ENCODE measurements around the gene MRPL46. TPM values are rescaled to one million over a fixed set of nuclear protein-coding genes. Genes with fewer than 3 reads are reported as not detected.
"Not testable (repeated sequence)": the region's sequence is repeated elsewhere in the genome, so short reads cannot be mapped to it uniquely, and the experiment has no call there.

MRPL46 gene
- total RNA-seq, 5 donors from 2014 or later (not counting 1 experiment from before 2014, with no cell fraction given): 12.0 to 26.4 (median 21.0) TPM

DNA sequence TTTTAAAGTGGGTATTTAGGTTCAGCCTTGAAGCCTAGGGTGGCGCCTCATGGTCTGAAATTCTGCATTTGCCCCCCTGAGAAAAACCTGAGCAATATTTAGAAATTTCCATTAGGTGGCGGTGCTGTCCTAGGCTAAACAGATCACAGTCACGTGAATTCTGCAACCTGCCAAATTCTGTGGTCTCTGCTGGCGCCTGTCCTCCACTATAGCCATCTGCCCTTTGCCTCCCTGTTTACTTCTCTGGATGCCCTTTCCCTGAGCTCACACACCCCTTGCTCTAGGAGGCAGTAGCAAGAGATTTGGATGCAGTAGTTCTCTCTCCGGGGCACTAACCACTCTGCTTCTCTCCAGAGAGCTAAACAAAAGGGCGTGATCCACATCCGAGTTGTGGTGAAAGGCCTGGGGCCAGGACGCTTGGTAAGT, 9.5 kb upstream of the MRPL46 start:
- peak in 2 of 4 experiments; percentile 29 to 40 for ATAC-seq (replicated peaks in 1 of 4)
- H3K4me3 ChIP-seq (ENCODE audit: control insufficient read depth in 1 of 2, extremely low read depth in 1 of 2, low read length in 1 of 2): no peak overlapping the region
- POLR2A ChIA-PET: no interaction called here
- 87% methylated on average over 7 of the region's 8 CpGs for WGBS (ENCODE audit: insufficient coverage)
- peaks cover 13 to 43% of the 10 kb centered on the region in 2 donors for H3K36me3 ChIP-seq (ENCODE audit: control insufficient read depth in 2 of 2, extremely low read depth in 1 of 2, insufficient read depth in 1 of 2, low read length in 1 of 2)
- H3K9me3 ChIP-seq: no peaks in the 10 kb centered on the region
- CTCF ChIA-PET: interaction anchor here in 1 of 2 donors (1.1 kb wide), 1 partner anchor 162 kb away, joined by 3 read pairs; no protein-coding TSS in a partner anchor
- Mint-ChIP-seq H3K9me3 (no peaks in the 10 kb centered on the region), H3K27me3 (no peaks in the 10 kb centered on the region), H3K4me3 (no peak overlapping the region), H3K27ac (no peak overlapping the region), H3K36me3 (peaks cover 39% of the 10 kb centered on the region), H3K4me1 (peaks cover 0 to 8% (median 0%) of the 10 kb centered on the region in 3 donors)
- no peaks in the 10 kb centered on the region for H3K27me3 ChIP-seq (replicated peaks in 1 of 2; ENCODE audit: control insufficient read depth in 2 of 2, extremely low read depth in 1 of 2, insufficient read depth in 2 of 2, low read length in 1 of 2)
- peak in 6 of 35 experiments; percentile 3 to 49 (median 14) for DNase-seq
- no peaks in the 10 kb centered on the region for H3K4me1 ChIP-seq (ENCODE audit: control insufficient read depth in 1 of 2, extremely low read depth in 1 of 2, insufficient read depth in 2 of 2, low read length in 2 of 2)
- H3K27ac ChIP-seq (ENCODE audit: low read length): no peak overlapping the region

DNA sequence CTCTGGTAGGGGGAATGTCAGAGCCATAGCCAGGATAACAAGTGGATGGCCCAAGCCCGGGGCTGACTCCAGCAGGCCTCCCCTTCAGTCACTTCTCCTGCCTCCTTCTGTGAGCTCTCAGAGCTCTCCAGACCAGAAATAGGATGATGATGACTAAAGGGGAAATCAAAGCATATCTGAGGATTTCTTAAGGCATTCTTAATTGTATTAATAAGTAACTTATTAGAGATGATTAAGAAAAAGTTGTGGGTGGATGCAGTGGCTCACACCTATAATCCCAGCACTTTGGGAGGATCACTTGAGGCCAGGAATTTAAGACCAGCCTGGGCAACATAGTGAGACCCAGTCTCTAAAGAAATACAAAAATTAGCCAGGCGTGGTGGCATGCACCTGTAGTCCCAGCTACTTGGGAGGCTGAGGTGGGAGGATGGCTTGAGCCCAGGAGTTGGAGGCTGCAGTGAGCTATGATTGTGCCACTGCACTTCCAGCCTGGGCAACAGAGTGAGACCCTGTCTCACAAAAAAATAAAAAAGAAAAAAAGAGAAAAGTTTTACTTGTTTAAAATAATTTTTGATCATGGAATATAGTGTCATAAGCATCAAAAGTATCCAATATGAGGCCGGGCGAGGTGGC, 6.6 kb upstream of the MRPL46 start:
- DNase-seq; H3K9me3 Mint-ChIP-seq; H3K27ac Mint-ChIP-seq; H3K9me3 ChIP-seq; H3K4me3 Mint-ChIP-seq; H3K27me3 Mint-ChIP-seq; ATAC-seq (replicated peaks in 1 of 4); H3K27me3 ChIP-seq (replicated peaks in 1 of 2; ENCODE audit: control insufficient read depth in 2 of 2, extremely low read depth in 1 of 2, insufficient read depth in 2 of 2, low read length in 1 of 2); H3K4me1 Mint-ChIP-seq; CTCF ChIA-PET; POLR2A ChIA-PET; H3K4me1 ChIP-seq (ENCODE audit: control insufficient read depth in 1 of 2, extremely low read depth in 1 of 2, insufficient read depth in 2 of 2, low read length in 2 of 2); H3K4me3 ChIP-seq (ENCODE audit: control insufficient read depth in 1 of 2, extremely low read depth in 1 of 2, low read length in 1 of 2); H3K27ac ChIP-seq (ENCODE audit: low read length): not testable (repeated sequence)
- 88% methylated on average over 1 of the region's 4 CpGs for WGBS (ENCODE audit: insufficient coverage)
- H3K36me3 ChIP-seq (ENCODE audit: control insufficient read depth in 2 of 2, extremely low read depth in 1 of 2, insufficient read depth in 1 of 2, low read length in 1 of 2): peaks cover 11 to 46% of the 10 kb centered on the region in 2 donors
- peaks cover 35% of the 10 kb centered on the region for H3K36me3 Mint-ChIP-seq

DNA sequence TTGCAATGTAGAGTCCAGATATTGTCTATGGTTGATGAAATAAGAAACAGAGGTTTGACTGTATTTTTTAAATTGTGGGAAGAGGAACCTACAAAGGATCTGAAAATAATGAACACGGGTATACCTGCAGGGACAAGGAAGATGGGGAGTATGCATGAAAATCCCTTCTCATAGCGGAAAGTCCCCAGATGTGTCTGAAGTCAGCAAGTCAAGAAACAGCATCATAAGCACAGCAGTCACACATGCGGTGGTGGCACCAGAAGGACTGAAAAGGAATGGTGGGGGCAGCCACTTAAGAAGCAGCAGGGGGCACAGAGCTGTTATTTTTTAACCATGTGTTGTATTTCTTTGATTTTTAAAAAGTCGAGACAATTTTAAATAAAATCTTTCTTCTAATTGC, 5.0 kb upstream of the MRPL46 start:
- Histone ChIP-seq H3K27me3 (replicated peaks in 1 of 2; ENCODE audit: control insufficient read depth in 2 of 2, extremely low read depth in 1 of 2, insufficient read depth in 2 of 2, low read length in 1 of 2) (no peaks in the 10 kb centered on the region), H3K27ac (ENCODE audit: low read length) (no peak overlapping the region), H3K36me3 (ENCODE audit: control insufficient read depth in 2 of 2, extremely low read depth in 1 of 2, insufficient read depth in 1 of 2, low read length in 1 of 2) (peaks cover 11 to 33% of the 10 kb centered on the region in 2 donors), H3K9me3 (no peaks in the 10 kb centered on the region), H3K4me3 (ENCODE audit: control insufficient read depth in 1 of 2, extremely low read depth in 1 of 2, low read length in 1 of 2) (no peak overlapping the region), H3K4me1 (ENCODE audit: control insufficient read depth in 1 of 2, extremely low read depth in 1 of 2, insufficient read depth in 2 of 2, low read length in 2 of 2) (peaks cover 8 to 12% of the 10 kb centered on the region in 2 experiments)
- ChIA-PET POLR2A (interaction anchor here in 1 of 2 donors (0.6 kb wide), 1 partner anchor 53 kb away, joined by 3 read pairs; no protein-coding TSS in a partner anchor), CTCF (no interaction called here)
- Mint-ChIP-seq H3K27ac (no peak overlapping the region), H3K36me3 (peaks cover 27% of the 10 kb centered on the region), H3K4me1 (peaks cover 9 to 17% (median 15%) of the 10 kb centered on the region in 3 donors), H3K27me3 (no peaks in the 10 kb centered on the region), H3K9me3 (no peaks in the 10 kb centered on the region), H3K4me3 (no peak overlapping the region)
- no peak for DNase-seq
- 13% methylated on average over 1 of the region's 4 CpGs for WGBS (ENCODE audit: insufficient coverage)
- no peak for ATAC-seq (replicated peaks in 1 of 4)

DNA sequence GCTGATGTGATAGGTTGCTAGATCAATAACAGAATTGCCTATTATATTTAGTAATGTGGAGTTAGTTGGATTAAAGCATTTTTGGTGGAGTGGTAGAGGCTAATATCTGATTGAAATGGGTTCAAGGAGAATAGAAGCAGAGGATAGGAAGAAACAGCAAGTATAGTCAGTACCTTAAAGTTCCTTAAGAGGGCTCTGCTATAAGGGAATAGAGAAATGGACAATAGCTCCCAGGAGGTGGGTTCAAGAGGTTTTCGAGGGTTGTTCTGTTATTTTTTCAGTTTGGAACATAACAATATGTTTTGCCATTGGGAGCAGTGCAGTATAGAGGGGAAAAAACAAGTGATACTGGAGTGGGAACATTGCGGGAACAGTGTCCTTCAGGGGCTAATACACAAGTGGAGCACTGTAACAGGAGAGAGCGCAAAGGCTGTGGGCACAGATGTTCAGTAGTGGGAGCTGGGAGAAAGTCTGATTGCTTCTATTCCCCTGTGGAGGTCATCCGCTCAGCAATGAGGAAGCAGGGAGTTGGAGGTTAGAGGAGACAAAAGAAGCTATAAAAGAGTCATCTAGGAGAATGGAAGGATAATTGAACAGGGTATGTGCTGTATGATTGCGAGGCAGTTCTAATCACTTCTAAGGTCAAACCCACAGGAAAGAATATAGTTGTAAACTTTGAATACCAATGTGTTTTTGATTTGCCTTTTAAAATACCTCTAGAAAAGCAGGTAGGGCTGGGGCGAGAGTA, 3.6 kb upstream of the MRPL46 start:
- POLR2A ChIA-PET: interaction anchor here (0.6 kb wide), 2 partner anchors 9 to 185 kb away, joined by 3 to 4 read pairs; no protein-coding TSS in a partner anchor
- DNase-seq: no peak

DNA sequence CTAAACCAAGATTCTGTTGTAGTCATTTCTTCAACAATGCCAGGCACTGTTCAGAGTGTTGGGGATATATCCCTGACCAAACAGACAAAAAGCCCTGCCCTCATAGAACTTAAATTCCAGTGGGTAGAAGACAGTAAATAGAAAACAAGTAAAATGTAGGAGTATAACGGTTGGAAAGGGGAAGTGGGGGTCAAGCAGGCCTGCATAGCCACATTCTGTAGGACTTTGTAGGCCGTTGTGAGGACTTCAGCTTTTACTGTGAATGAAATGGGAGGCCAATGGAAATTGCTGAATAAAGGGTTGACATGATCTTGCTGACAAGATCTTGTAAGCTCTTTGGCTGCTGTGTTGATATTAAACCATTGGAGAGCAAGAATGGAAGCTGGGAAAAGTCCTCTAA, 2.1 kb upstream of the MRPL46 start:
- ChIA-PET POLR2A (interaction anchor here (0.6 kb wide), 2 partner anchors 371 to 772 kb away, joined by 5 to 7 read pairs; no protein-coding TSS in a partner anchor), CTCF (interaction anchor here in 1 of 2 donors (0.7 kb wide), 2 partner anchors 14 to 73 kb away, joined by 3 to 4 read pairs; no protein-coding TSS in a partner anchor)
- Histone ChIP-seq H3K9me3 (no peaks in the 10 kb centered on the region), H3K36me3 (ENCODE audit: control insufficient read depth in 2 of 2, extremely low read depth in 1 of 2, insufficient read depth in 1 of 2, low read length in 1 of 2) (peaks cover 4 to 20% of the 10 kb centered on the region in 2 donors), H3K4me1 (ENCODE audit: control insufficient read depth in 1 of 2, extremely low read depth in 1 of 2, insufficient read depth in 2 of 2, low read length in 2 of 2) (peaks cover 19 to 20% of the 10 kb centered on the region in 2 experiments), H3K4me3 (ENCODE audit: control insufficient read depth in 1 of 2, extremely low read depth in 1 of 2, low read length in 1 of 2) (no peak overlapping the region), H3K27ac (ENCODE audit: low read length) (no peak overlapping the region), H3K27me3 (replicated peaks in 1 of 2; ENCODE audit: control insufficient read depth in 2 of 2, extremely low read depth in 1 of 2, insufficient read depth in 2 of 2, low read length in 1 of 2) (no peaks in the 10 kb centered on the region)
- no peak for DNase-seq
- Mint-ChIP-seq H3K36me3 (peaks cover 17% of the 10 kb centered on the region), H3K27me3 (no peaks in the 10 kb centered on the region), H3K4me3 (peak overlapping the region in 1 of 3 donors; percentile 93), H3K9me3 (no peaks in the 10 kb centered on the region), H3K4me1 (peaks cover 23 to 37% (median 35%) of the 10 kb centered on the region in 3 donors), H3K27ac (no peak overlapping the region)
- WGBS (ENCODE audit: insufficient coverage): 92% methylated on average over 2 of the region's 2 CpGs
- no peak for ATAC-seq (replicated peaks in 1 of 4)

More for the DNA sequence above, 3.6 kb upstream of the MRPL46 start:
- no peak overlapping the region for H3K27ac ChIP-seq (ENCODE audit: low read length)
- no peaks in the 10 kb centered on the region for H3K9me3 ChIP-seq
- H3K4me3 ChIP-seq (ENCODE audit: control insufficient read depth in 1 of 2, extremely low read depth in 1 of 2, low read length in 1 of 2): no peak overlapping the region
- H3K27me3 ChIP-seq (replicated peaks in 1 of 2; ENCODE audit: control insufficient read depth in 2 of 2, extremely low read depth in 1 of 2, insufficient read depth in 2 of 2, low read length in 1 of 2): no peaks in the 10 kb centered on the region
- CTCF ChIA-PET: interaction anchor here in 1 of 2 donors (0.6 kb wide), 1 partner anchor 447 kb away, joined by 3 read pairs; no protein-coding TSS in a partner anchor
- H3K27me3 Mint-ChIP-seq: no peaks in the 10 kb centered on the region
- H3K27ac Mint-ChIP-seq: no peak overlapping the region
- peaks cover 21% of the 10 kb centered on the region for H3K36me3 Mint-ChIP-seq
- no peaks in the 10 kb centered on the region for H3K9me3 Mint-ChIP-seq
- ATAC-seq (replicated peaks in 1 of 4): no peak
- H3K4me1 Mint-ChIP-seq: peaks cover 20 to 29% (median 27%) of the 10 kb centered on the region in 3 donors
- H3K4me3 Mint-ChIP-seq: no peak overlapping the region
- peaks cover 6 to 24% of the 10 kb centered on the region in 2 donors for H3K36me3 ChIP-seq (ENCODE audit: control insufficient read depth in 2 of 2, extremely low read depth in 1 of 2, insufficient read depth in 1 of 2, low read length in 1 of 2)
- H3K4me1 ChIP-seq (ENCODE audit: control insufficient read depth in 1 of 2, extremely low read depth in 1 of 2, insufficient read depth in 2 of 2, low read length in 2 of 2): peaks cover 19% of the 10 kb centered on the region in 2 experiments
- WGBS (ENCODE audit: insufficient coverage): 93% methylated on average over 3 of the region's 6 CpGs

DNA sequence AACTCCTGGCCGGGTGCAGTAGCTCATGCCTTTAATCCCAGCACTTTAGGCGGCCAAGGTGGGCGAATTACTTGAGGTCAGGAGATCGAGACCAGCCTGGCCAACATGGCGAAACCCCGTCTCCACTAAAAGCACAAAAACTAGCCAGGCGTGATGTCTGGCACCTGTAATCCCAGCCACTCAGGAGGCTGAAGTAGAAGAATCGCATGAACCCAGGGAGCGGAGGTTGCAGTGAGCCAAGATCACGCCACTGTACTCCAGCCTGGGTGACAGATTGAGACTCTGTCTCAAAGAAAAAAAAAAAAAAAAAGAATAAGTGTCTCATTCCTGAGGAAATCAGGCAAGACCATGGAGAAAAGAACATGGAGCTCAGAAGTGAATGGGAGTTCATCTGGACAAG, 1.5 kb upstream of the MRPL46 start:
- H3K27ac ChIP-seq (ENCODE audit: low read length); H3K4me3 ChIP-seq (ENCODE audit: control insufficient read depth in 1 of 2, extremely low read depth in 1 of 2, low read length in 1 of 2); DNase-seq; H3K27me3 Mint-ChIP-seq; H3K9me3 ChIP-seq; H3K27me3 ChIP-seq (replicated peaks in 1 of 2; ENCODE audit: control insufficient read depth in 2 of 2, extremely low read depth in 1 of 2, insufficient read depth in 2 of 2, low read length in 1 of 2); H3K27ac Mint-ChIP-seq; H3K9me3 Mint-ChIP-seq; ATAC-seq (replicated peaks in 1 of 4): not testable (repeated sequence)
- peaks cover 4 to 25% of the 10 kb centered on the region in 2 donors for H3K36me3 ChIP-seq (ENCODE audit: control insufficient read depth in 2 of 2, extremely low read depth in 1 of 2, insufficient read depth in 1 of 2, low read length in 1 of 2)
- Mint-ChIP-seq H3K36me3 (peaks cover 22% of the 10 kb centered on the region), H3K4me3 (peak overlapping the region; percentile 87 to 94 (median 93)), H3K4me1 (peaks cover 23 to 37% (median 37%) of the 10 kb centered on the region in 3 donors)
- ChIA-PET POLR2A (interaction anchor here (0.6 kb wide), 2 partner anchors 371 to 773 kb away, joined by 5 to 7 read pairs; no protein-coding TSS in a partner anchor), CTCF (interaction anchor here in 1 of 2 donors (0.7 kb wide), 2 partner anchors 14 to 73 kb away, joined by 3 to 4 read pairs; no protein-coding TSS in a partner anchor)
- peaks cover 19 to 20% of the 10 kb centered on the region in 2 experiments for H3K4me1 ChIP-seq (ENCODE audit: control insufficient read depth in 1 of 2, extremely low read depth in 1 of 2, insufficient read depth in 2 of 2, low read length in 2 of 2)
- WGBS (ENCODE audit: insufficient coverage): 98% methylated on average over 6 of the region's 10 CpGs
